GM21528 (cell line): ENCODE data around the gene CACNA1I.

Experiments
- ATAC-seq: cut with Tn5 transposase; IDR thresholded peaks from one replicate; pipeline ENCODE4 v1.9.1; 2021; ENCODE audit warnings: mild to moderate bottlenecking, moderate library complexity; ENCODE audit not compliant: unreplicated experiment, low FRiP score

Gene CACNA1I

GRCh38 chr22:39664485-39665200, 94.1 kb downstream of the CACNA1I start:
- no peak for ATAC-seq

GRCh38 chr22:39665229-39665628, 94.7 kb downstream of the CACNA1I start:
- no peak for ATAC-seq

GRCh38 chr22:39665661-39666431, 95.3 kb downstream of the CACNA1I start:
- ATAC-seq: no peak

GRCh38 chr22:39666495-39666894, 95.9 kb downstream of the CACNA1I start:
- no peak for ATAC-seq

GRCh38 chr22:39666926-39667325, 96.4 kb downstream of the CACNA1I start:
- no peak for ATAC-seq

GRCh38 chr22:39669432-39669831, 98.9 kb downstream of the CACNA1I start:
- ATAC-seq: no peak

GRCh38 chr22:39671936-39672335, 101.4 kb downstream of the CACNA1I start:
- no peak for ATAC-seq

- ATAC-seq: no peak
Observed at GRCh38 chr22:39674536-39674935, 104.0 kb downstream of the CACNA1I start.

GRCh38 chr22:39675947-39676346, 105.4 kb downstream of the CACNA1I start:
- no peak for ATAC-seq

- ATAC-seq: no peak
Observed at GRCh38 chr22:39677967-39678366, 107.4 kb downstream of the CACNA1I start.

GRCh38 chr22:39678862-39679490, 108.4 kb downstream of the CACNA1I start:
- no peak for ATAC-seq

GRCh38 chr22:39679652-39680051, 109.1 kb downstream of the CACNA1I start:
- no peak for ATAC-seq

- ATAC-seq: no peak
Observed at GRCh38 chr22:39680486-39680885, 109.9 kb downstream of the CACNA1I start.

GRCh38 chr22:39681038-39681861, 110.7 kb downstream of the CACNA1I start:
- no peak for ATAC-seq

- no peak for ATAC-seq
Observed at GRCh38 chr22:39682994-39683393, 112.4 kb downstream of the CACNA1I start.

- ATAC-seq: no peak
Observed at GRCh38 chr22:39683639-39684038, 113.1 kb downstream of the CACNA1I start.

GRCh38 chr22:39684702-39685281, 114.2 kb downstream of the CACNA1I start:
- no peak for ATAC-seq

GRCh38 chr22:39685336-39686177, 115.0 kb downstream of the CACNA1I start:
- no peak for ATAC-seq

GRCh38 chr22:39686178-39686620, 115.6 kb downstream of the CACNA1I start:
- ATAC-seq: no peak
